ENCODE data around the gene GRB2. TPM values are rescaled to one million over a fixed set of nuclear protein-coding genes. Genes with fewer than 3 reads are reported as not detected.

Gene GRB2
- total and polyA plus RNA-seq, 10 of the 15 experiments (the other 5 are each of a cell fraction or from before 2014, with no cell fraction given): 113 to 268 (median 158) TPM

DNA sequence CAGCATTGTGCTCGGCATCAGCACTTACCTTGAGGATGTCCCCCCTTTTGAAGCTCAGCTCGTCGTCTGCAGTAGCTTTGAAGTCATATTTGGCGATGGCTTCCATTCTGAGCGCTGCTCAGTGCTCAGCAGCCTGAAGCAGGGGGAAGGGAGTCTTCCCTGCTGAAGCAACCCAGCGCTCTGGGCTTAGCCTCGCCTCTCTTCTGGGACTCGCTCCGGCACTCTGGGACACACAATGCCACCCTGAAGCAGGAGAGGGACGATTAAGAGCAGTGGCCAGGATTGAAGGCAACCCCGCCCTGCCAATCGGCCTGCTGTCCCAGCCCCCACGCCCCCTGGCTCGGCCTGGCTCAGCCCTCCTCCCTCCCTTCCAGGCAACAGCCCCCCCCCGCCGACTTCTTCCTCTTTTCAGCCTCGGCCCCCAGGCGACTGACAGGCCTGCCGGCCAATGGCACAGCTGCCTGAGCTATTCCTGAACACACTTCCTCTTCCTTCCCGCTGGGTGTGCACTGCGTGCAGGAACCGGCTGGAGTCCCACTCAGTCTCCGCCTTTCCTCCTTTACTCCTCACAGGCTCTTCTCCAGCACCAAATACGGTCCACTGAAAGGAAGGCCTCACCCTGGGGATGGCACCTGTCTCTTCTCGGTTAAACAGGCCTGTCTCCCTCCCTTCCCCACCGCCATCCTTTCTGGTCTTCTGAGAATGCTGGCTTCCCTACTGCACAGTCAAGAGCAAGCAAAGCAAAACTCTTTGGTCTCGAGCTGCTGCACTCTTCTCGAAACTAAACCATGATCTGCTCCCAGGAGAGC lies 11.8 kb downstream of the GRB2 start:
- Histone ChIP-seq H3K27me3 (replicated peaks in 1 of 2; ENCODE audit: control insufficient read depth in 2 of 2, insufficient read depth in 2 of 2, low read length in 1 of 2) (no peaks in the 10 kb centered on the region), H3K27ac (ENCODE audit: control insufficient read depth, insufficient read depth) (peak overlapping the region; percentile 57), H3K4me2 (ENCODE audit: control insufficient read depth, insufficient read depth) (peak overlapping the region; percentile 98), H3K4me1 (ENCODE audit: control insufficient read depth, insufficient read depth, low read length) (peaks cover 21% of the 10 kb centered on the region), H3K36me3 (ENCODE audit: control insufficient read depth in 2 of 2, insufficient read depth in 2 of 2, low read length in 1 of 2) (peaks cover 3 to 16% of the 10 kb centered on the region in 2 experiments), H3K4me3 (peak overlapping the region; percentile 77), H3K9me3 (replicated peaks; ENCODE audit: control insufficient read depth, insufficient read depth, low read length) (no peaks in the 10 kb centered on the region), H2AFZ (ENCODE audit: control insufficient read depth, low read depth, low read length) (no peak overlapping the region), H3K9ac (ENCODE audit: control insufficient read depth, insufficient read depth, low read length) (peak overlapping the region; percentile 61), H4K20me1 (ENCODE audit: control insufficient read depth, insufficient read depth) (peaks cover 35% of the 10 kb centered on the region; the same call in 1 of the 2 replicates), H3K79me2 (ENCODE audit: control insufficient read depth, insufficient read depth, low read length) (peaks cover 96% of the 10 kb centered on the region)
- SMC1A ChIA-PET (ENCODE audit: uncharacterized antibody, unreplicated experiment): interaction anchor here (0.6 to 9.6 kb wide), 20 partner anchors 10 to 280 kb away, joined by 3 to 115 read pairs (median 4); partner anchors contain the start of gene SLC25A19
- peak; percentile 66 for FAIRE-seq
- WGBS (ENCODE audit: insufficient coverage, insufficient replicate concordance, low lambda C conversion rate, missing lambda C conversion rate): 2% methylated on average over 20 of the region's 28 CpGs
- CTCF ChIA-PET: interaction anchor here (0.6 to 7.3 kb wide), 22 partner anchors 8 to 432 kb away, joined by 3 to 69 read pairs (median 4); partner anchors contain the start of genes GRB2, MIF4GD and SLC25A19
- no TSS peak for BruUV-seq (replicated peaks)
- peak; percentile 95 for ATAC-seq
- peak; percentile 79 for DNase-seq (ENCODE audit: low read depth, low spot score)
- intact Hi-C loops (cut with micrococcal nuclease; ENCODE audit: unreplicated experiment) (no loop called here), in situ Hi-C loops (cut with MboI) (no loop called here)
- POLR2A ChIA-PET: interaction anchor here (0.6 to 5.4 kb wide), 18 partner anchors 10 to 520 kb away, joined by 3 to 44 read pairs (median 4); partner anchors contain the start of genes GRB2, MIF4GD and SLC25A19
- RAD21 ChIA-PET (ENCODE audit: unreplicated experiment): interaction anchor here (0.7 to 3.4 kb wide), 18 partner anchors 8 to 154 kb away, joined by 3 to 22 read pairs (median 5); partner anchors contain the start of gene SLC25A19
- TF ChIP-seq, protein P1, sequence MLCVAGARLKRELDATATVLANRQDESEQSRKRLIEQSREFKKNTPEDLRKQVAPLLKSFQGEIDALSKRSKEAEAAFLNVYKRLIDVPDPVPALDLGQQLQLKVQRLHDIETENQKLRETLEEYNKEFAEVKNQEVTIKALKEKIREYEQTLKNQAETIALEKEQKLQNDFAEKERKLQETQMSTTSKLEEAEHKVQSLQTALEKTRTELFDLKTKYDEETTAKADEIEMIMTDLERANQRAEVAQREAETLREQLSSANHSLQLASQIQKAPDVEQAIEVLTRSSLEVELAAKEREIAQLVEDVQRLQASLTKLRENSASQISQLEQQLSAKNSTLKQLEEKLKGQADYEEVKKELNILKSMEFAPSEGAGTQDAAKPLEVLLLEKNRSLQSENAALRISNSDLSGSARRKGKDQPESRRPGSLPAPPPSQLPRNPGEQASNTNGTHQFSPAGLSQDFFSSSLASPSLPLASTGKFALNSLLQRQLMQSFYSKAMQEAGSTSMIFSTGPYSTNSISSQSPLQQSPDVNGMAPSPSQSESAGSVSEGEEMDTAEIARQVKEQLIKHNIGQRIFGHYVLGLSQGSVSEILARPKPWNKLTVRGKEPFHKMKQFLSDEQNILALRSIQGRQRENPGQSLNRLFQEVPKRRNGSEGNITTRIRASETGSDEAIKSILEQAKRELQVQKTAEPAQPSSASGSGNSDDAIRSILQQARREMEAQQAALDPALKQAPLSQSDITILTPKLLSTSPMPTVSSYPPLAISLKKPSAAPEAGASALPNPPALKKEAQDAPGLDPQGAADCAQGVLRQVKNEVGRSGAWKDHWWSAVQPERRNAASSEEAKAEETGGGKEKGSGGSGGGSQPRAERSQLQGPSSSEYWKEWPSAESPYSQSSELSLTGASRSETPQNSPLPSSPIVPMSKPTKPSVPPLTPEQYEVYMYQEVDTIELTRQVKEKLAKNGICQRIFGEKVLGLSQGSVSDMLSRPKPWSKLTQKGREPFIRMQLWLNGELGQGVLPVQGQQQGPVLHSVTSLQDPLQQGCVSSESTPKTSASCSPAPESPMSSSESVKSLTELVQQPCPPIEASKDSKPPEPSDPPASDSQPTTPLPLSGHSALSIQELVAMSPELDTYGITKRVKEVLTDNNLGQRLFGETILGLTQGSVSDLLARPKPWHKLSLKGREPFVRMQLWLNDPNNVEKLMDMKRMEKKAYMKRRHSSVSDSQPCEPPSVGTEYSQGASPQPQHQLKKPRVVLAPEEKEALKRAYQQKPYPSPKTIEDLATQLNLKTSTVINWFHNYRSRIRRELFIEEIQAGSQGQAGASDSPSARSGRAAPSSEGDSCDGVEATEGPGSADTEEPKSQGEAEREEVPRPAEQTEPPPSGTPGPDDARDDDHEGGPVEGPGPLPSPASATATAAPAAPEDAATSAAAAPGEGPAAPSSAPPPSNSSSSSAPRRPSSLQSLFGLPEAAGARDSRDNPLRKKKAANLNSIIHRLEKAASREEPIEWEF (IDR thresholded peaks at IDR 0.05; ENCODE audit: insufficient replicate concordance, low read depth, low read length): no peak
- TF ChIP-seq, protein P2, sequence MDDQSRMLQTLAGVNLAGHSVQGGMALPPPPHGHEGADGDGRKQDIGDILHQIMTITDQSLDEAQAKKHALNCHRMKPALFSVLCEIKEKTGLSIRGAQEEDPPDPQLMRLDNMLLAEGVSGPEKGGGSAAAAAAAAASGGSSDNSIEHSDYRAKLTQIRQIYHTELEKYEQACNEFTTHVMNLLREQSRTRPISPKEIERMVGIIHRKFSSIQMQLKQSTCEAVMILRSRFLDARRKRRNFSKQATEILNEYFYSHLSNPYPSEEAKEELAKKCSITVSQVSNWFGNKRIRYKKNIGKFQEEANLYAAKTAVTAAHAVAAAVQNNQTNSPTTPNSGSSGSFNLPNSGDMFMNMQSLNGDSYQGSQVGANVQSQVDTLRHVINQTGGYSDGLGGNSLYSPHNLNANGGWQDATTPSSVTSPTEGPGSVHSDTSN (IDR thresholded peaks at IDR 0.05; ENCODE audit: insufficient replicate concordance, low read depth, low read length): peak; percentile 97
- no peak for TF ChIP-seq SRF (IDR thresholded peaks at IDR 0.05; ENCODE audit: low read depth in 2 of 2, low read length in 2 of 2)
- no peak for TF ChIP-seq RB1 (IDR thresholded peaks at IDR 0.05; ENCODE audit: borderline replicate concordance)
- no peak for TF ChIP-seq TCF12 (IDR thresholded peaks at IDR 0.05; ENCODE audit: low read depth, low read length)
- TF ChIP-seq, protein P3, sequence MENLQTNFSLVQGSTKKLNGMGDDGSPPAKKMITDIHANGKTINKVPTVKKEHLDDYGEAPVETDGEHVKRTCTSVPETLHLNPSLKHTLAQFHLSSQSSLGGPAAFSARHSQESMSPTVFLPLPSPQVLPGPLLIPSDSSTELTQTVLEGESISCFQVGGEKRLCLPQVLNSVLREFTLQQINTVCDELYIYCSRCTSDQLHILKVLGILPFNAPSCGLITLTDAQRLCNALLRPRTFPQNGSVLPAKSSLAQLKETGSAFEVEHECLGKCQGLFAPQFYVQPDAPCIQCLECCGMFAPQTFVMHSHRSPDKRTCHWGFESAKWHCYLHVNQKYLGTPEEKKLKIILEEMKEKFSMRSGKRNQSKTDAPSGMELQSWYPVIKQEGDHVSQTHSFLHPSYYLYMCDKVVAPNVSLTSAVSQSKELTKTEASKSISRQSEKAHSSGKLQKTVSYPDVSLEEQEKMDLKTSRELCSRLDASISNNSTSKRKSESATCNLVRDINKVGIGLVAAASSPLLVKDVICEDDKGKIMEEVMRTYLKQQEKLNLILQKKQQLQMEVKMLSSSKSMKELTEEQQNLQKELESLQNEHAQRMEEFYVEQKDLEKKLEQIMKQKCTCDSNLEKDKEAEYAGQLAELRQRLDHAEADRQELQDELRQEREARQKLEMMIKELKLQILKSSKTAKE (IDR thresholded peaks at IDR 0.05; ENCODE audit: low read depth, poor library complexity, severe bottlenecking): no peak
- TF ChIP-seq CHD4 (IDR thresholded peaks at IDR 0.05): no peak
- TF ChIP-seq LARP7 (IDR thresholded peaks at IDR 0.05): no peak
- TF ChIP-seq SUPT20H (IDR thresholded peaks at IDR 0.05; ENCODE audit: borderline replicate concordance, control insufficient read depth, low read depth, low read length): no peak
- TF ChIP-seq NFYB (IDR thresholded peaks at IDR 0.05; ENCODE audit: insufficient read depth, low read depth, low read length): peak; percentile 84; the same call in 1 of the 2 replicates
- no peak for TF ChIP-seq SREBF2 (IDR thresholded peaks at IDR 0.05; ENCODE audit: low read length)
- TF ChIP-seq JUND (IDR thresholded peaks at IDR 0.05; ENCODE audit: low read depth, low read length): no peak
- TF ChIP-seq SMC3 (IDR thresholded peaks at IDR 0.05; ENCODE audit: borderline replicate concordance, low read length): no peak; the same call in 1 of the 2 replicates

Measured in GM12878 (cell line).